Sciatic nerve (tissue), 2 donors: Measurements from ENCODE around the gene CCNB1IP1. TPM values are rescaled to one million over a fixed set of nuclear protein-coding genes. Genes with fewer than 3 reads are reported as not detected.
"Not testable (repeated sequence)": the region's sequence is repeated elsewhere in the genome, so short reads cannot be mapped to it uniquely, and the experiment has no call there.

Experiments
- ATAC-seq: fragments of 200-7000 bp; cut with Tn5 transposase; one replicate; pipeline ENCODE4 v1.9.1; 2020; ENCODE audit warnings: mild to moderate bottlenecking, moderate library complexity
- DNase-seq: peaks from one replicate; pipeline ENCODE4 v3.0.0-alpha.2; 2020; ENCODE audit warnings: low spot score
- intact Hi-C: fragments of 100-400 bp; cut with DNase I; formaldehyde crosslinking; loops from one replicate; pipeline ENCODE4 v1.14.2; 2022
- total RNA-seq: library from RNA; stranded (reverse); fragmentation: NEBNext Ultra II Directional; extraction: Animal tissue kit (Norgen Biotek cat#: 25700); gene quantifications from one replicate; pipeline ENCODE4 v1.2.1, GENCODE V29; 2021
- donor health status: DM: no; HTN: no; CAD: no.
- donor health status: DM: no; HTN: no; CAD: no.

The CCNB1IP1 gene
- total RNA-seq, result 51.4 TPM

- ATAC-seq (peak; percentile 100), DNase-seq (no peak)
- intact Hi-C loops, result loop anchor here (10.0 kb wide), 1 partner anchor 362 kb away; no protein-coding TSS in a partner anchor
These were observed at the start of gene CCNB1IP1 for GRCh38 chr14:20332788-20333493. Gene CCNB1IP1, minus strand, starts transcription at chr14:20333279. Its CDS starts 16,756 bp downstream, at chr14:20316523.

- ATAC-seq, result no peak
- intact Hi-C loops, result no loop called here
These were observed 49.4 kb upstream of the CCNB1IP1 start for GRCh38 chr14:20382526-20382925.

GRCh38 chr14:20381341-20381740, 48.3 kb upstream of the CCNB1IP1 start:
- ATAC-seq (no peak), DNase-seq (no peak)

More at GRCh38 chr14:20382526-20382925, 49.4 kb upstream of the CCNB1IP1 start:
- no peak for DNase-seq

GRCh38 chr14:20380681-20381080, 47.6 kb upstream of the CCNB1IP1 start:
- intact Hi-C loops, result no loop called here
- DNase-seq (no peak), ATAC-seq (no peak)

More at GRCh38 chr14:20381341-20381740, 48.3 kb upstream of the CCNB1IP1 start:
- intact Hi-C loops, result no loop called here

GRCh38 chr14:20379743-20380142, 46.7 kb upstream of the CCNB1IP1 start:
- intact Hi-C loops, result no loop called here
- no peak for ATAC-seq
- DNase-seq, result no peak

GRCh38 chr14:20377171-20377570, 44.1 kb upstream of the CCNB1IP1 start:
- intact Hi-C loops, result no loop called here
- ATAC-seq (no peak), DNase-seq (no peak)

GRCh38 chr14:20376071-20376588, 43.1 kb upstream of the CCNB1IP1 start:
- intact Hi-C loops, result no loop called here
- DNase-seq (no peak), ATAC-seq (no peak)

GRCh38 chr14:20375471-20375870, 42.4 kb upstream of the CCNB1IP1 start:
- intact Hi-C loops, result no loop called here
- ATAC-seq (no peak), DNase-seq (no peak)

GRCh38 chr14:20372796-20373195, 39.7 kb upstream of the CCNB1IP1 start:
- intact Hi-C loops, result no loop called here
- ATAC-seq, result no peak

GRCh38 chr14:20365928-20366327, 32.8 kb upstream of the CCNB1IP1 start:
- ATAC-seq, result no peak
- intact Hi-C loops, result no loop called here
- no peak for DNase-seq

More at GRCh38 chr14:20372796-20373195, 39.7 kb upstream of the CCNB1IP1 start:
- no peak for DNase-seq

- not testable (repeated sequence) for ATAC-seq
These were observed 25.4 kb upstream of the CCNB1IP1 start for GRCh38 chr14:20358474-20358873.

GRCh38 chr14:20356422-20356821, 23.3 kb upstream of the CCNB1IP1 start:
- ATAC-seq, result no peak
- intact Hi-C loops, result no loop called here

More at GRCh38 chr14:20358474-20358873, 25.4 kb upstream of the CCNB1IP1 start:
- intact Hi-C loops, DNase-seq: not testable (repeated sequence)

GRCh38 chr14:20350860-20351259, 17.8 kb upstream of the CCNB1IP1 start:
- intact Hi-C loops, result no loop called here
- no peak for ATAC-seq

More at GRCh38 chr14:20356422-20356821, 23.3 kb upstream of the CCNB1IP1 start:
- no peak for DNase-seq

GRCh38 chr14:20350282-20350681, 17.2 kb upstream of the CCNB1IP1 start:
- no peak for DNase-seq
- no peak for ATAC-seq
- intact Hi-C loops, result no loop called here

More at GRCh38 chr14:20350860-20351259, 17.8 kb upstream of the CCNB1IP1 start:
- no peak for DNase-seq

- ATAC-seq (no peak), DNase-seq (no peak)
- intact Hi-C loops, result no loop called here
These were observed 14.7 kb upstream of the CCNB1IP1 start for GRCh38 chr14:20347747-20348146.

- intact Hi-C loops, result no loop called here
- ATAC-seq (no peak), DNase-seq (no peak)
These were observed 13.6 kb upstream of the CCNB1IP1 start for GRCh38 chr14:20346713-20347112.

GRCh38 chr14:20345366-20345765, 12.3 kb upstream of the CCNB1IP1 start:
- intact Hi-C loops, result no loop called here
- DNase-seq (no peak), ATAC-seq (no peak)

GRCh38 chr14:20343862-20344220, 10.8 kb upstream of the CCNB1IP1 start:
- ATAC-seq (no peak), DNase-seq (no peak)
- intact Hi-C loops, result no loop called here

- intact Hi-C loops, result no loop called here
- ATAC-seq, result peak; percentile 98
These were observed 10.2 kb upstream of the CCNB1IP1 start, which contains the start of gene PARP2 for GRCh38 chr14:20343092-20343861. Gene PARP2, plus strand, starts transcription at chr14:20343635. Its CDS starts 7 bp downstream, at chr14:20343642.

GRCh38 chr14:20341646-20342045, 8.6 kb upstream of the CCNB1IP1 start:
- DNase-seq (no peak), ATAC-seq (no peak)
- intact Hi-C loops, result no loop called here

More at GRCh38 chr14:20343092-20343861, 10.2 kb upstream of the CCNB1IP1 start, which contains the start of gene PARP2:
- DNase-seq, result peak; percentile 98
